ENCODE data around the gene SIK3.
"Not testable (repeated sequence)": the region's sequence is repeated elsewhere in the genome, so short reads cannot be mapped to it uniquely, and the experiment has no call there.

Gene SIK3

DNA sequence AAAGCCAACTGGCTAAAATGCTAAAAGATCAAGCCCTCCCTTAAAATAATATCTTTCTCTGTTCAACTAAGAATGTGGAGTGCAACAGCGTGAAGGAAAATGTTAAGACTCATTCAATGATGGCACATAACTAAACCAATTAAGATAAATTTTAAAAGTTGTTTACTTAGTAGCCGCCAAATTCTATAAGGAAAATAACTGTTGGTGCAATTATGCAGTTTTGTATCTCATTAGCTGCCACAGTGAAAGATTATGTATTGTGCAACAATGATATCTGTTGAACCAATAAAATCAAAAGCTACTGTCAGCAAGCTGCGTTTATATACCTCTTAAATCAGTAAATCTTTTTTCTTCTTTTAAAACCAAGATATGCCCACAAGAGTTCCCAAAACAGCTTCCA, 55.5 kb downstream of the SIK3 start:
- DNase-seq: no peak

DNA sequence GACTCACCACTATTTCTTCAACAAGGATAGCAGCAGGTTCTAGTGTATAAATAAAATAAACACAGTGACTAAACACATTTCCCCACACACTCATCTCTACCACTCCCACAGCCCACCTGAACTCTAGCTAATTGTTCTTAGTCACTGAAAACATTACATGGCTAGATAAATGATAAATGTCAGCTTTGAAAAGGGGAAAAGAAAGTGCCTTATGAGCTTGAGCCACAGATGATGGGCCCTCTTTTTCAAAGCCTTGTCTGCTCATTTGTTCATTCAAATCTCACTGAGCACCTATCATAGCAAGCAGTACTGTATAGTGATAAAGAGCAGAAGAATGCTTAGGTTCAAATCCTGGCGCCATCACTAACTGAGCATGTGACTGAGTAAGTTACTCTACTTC, 58.3 kb downstream of the SIK3 start:
- peak; percentile 42 for DNase-seq

DNA sequence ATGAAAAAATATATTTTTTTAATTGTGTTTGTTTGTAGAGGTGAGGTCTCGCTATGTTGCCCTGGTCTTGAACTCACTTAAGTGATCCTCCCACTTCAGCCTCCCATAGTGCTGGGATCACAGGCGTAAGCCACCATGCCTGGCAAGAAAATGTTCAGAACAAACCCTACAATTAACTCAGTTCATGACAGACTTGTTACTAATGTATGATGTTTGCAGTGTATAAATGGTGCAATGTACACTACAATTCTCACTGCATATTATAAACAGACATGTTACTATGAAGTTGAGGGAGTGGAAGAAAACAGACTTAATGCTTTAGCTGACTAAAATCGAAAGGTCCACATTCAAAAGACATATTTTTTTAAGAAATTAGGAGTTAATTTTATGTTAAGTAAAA, 59.0 kb downstream of the SIK3 start:
- DNase-seq: no peak

DNA sequence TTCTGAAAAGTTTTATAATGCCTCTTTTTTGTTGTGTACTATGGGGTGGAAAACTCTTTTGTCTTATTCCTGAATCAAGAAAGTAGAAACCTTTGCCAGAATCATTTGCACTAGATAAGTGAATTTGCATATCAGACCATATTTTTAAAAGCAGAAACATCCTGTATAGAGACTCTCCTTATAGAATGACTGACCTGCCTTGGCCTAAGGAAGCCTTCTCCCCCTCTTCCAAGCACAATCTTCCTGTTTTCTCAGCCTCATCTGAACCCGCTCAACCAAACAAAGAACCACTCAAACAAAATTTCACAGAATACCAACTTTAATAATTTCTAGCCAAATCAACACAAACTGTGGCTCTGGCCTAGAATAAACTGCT, 60.3 kb downstream of the SIK3 start:
- no peak for DNase-seq

DNA sequence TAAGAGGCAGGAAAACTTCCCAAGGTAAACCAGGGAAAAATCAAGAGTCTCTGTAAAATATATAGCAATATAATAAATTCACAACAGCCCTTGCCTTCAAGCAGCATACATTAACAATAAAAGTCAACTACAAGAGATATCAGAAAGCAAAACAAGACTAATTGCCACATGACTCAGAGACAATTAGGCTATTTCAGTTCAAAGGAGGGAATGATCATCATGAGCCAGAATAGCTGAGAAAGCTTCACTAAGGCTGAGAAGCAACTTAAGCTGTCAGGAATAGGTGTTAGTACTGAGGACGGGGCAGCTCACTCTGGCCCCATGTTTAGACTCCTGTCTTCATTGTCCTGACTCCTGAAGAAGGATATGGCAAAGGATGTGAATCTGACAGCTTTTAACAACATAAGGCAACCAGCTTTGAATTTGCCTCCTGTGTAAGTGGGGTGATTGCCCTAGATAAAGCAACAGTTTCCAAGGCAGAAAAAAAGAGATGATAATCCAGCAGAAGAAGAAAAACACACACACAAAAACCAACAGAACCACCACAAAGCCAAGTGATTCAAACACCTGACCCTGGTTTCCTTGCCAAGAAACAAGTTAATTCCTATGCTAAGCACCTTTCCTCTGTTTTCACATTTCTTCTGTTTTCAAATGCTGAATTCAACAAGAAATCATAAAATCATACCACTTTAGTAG, 60.8 kb downstream of the SIK3 start:
- DNase-seq: peak; percentile 41

DNA sequence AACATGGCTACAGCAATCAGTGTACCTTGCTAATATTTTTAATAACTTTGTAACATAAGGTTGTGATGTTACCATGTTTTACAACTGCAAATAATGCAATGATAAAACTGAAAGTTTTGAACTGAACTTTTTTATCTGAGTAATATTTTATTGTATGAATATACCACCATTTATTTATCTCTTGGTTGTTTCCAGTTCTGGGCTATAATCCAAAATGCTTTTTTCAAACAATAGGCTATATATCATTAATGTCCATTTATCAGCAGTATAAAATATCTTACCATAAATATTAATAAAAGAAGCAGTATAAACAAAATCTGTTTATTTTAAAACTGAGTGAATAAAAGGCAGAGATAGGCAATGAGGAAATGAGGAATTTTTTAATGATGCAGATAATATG, 63.3 kb downstream of the SIK3 start:
- DNase-seq: no peak

DNA sequence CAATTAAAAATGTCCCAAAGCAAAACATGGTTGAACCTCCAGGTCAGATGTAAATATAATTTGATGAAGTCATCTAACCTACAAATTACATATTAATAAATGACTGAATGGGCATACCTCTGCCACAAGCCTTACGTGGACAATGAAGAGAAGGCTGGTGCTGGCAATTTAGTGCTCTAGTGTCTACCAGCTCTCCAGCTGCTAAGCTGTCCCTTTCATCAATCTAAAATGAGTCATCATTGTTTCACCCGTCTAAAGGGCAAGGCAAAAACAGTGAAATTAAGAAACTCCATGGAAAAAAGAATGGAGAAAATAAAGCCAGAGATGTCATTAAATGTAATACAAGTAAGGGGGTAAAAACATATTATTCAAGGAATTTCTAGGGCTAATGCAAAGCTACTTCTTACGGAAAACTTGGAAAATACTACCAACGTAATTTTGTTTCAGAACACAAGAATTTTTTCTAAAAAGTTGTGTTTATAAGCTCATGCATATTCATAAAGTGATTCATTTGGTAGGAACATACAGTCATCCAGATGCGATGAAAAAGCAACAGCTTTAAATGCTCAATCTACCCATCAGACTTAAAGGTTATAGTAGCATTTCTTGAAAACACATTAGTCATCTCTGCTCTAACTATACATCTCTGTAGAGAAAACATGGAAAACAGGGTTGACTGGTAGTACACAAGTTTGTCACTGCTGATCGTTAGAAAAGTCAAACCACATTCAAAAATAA, 71.5 kb downstream of the SIK3 start:
- DNase-seq: peak; percentile 62

DNA sequence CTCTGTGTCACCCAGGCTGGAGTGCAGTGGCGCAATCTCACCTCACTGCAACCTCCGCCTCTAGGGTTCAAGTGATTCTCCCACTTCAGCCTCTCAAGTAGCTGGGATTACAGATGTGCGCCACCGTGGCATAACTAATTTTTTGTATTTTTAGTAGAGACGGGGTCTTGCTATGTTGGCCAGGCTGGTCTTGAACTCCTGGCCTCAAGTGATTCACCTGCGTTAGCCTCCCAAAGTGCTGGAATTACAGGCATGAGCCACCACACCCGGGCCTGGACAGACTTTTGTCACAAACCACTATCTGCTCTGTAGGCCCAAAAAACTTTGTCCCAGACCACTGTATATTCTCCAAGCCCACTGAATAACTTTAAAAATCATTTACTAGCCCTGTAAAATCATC, 74.5 kb downstream of the SIK3 start:
- not testable (repeated sequence) for DNase-seq

DNA sequence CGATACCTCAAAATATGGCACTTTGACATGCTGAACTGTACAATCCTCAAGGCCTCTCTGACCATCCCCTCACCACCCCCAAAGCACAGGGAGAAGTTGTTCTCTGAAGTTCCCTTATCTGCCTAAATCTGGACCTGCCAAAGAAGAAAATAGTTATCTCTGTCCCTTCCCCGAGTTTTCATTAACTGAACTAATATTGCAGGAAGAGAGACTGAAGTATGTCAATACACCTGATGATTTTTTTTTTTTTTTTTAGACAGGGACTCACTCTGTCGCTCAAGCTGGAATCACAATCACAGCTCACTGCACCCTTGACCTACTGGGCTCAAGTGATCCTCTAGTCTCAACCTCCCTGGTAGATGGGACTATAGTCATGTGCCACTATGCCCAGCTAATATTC, 75.0 kb downstream of the SIK3 start:
- DNase-seq: no peak

DNA sequence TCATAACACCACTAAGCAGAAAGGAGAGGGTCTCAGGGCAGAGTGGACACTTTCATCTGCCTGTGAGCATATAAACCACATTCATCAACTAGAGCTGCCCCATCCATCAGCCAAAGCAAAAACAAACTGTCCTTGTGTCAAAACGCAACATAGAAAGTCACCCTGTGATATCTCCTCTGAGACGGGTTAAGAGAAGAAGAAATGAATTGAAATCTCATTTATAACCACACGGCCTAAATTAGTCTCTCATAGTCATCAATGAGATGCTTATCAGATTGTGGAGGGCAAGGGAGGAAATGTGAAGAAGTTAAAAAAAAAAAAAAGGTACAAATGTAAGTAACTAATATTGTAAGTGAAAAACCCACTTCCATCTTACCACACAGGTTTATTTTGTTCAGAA, 75.7 kb downstream of the SIK3 start:
- peak; percentile 65 for DNase-seq

DNA sequence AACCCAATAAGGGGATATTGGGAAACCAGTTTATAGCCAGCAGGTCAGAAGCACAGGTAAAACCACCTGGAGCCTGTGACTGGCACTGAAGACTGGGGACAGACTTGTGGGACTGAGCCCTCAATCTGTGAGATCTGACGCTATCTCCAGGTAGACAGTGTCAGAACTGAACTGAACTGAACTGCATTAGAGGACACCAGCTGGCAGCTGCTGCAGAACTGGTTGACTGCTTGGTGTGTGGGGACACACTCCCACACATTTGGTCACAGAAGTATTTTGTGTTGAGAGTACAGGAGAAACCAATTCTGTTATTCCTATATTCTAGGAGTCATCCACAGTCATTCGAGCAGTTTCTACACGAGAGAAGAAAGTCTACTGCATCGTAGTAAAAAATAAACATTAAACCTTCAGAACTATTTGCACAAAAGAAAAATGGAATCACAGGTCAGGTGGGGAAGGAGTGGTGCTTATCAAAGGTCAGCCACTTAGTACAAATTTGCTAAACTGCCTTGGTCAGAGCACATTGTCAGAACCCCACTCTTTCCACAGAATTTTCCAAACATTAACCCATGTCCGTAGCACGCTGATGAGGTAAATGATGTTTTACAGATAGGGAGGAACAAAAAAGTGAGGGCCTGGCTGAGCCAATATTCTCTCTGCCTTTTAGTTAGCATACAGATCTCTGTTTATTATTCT, 77.2 kb downstream of the SIK3 start:
- no peak for DNase-seq

DNA sequence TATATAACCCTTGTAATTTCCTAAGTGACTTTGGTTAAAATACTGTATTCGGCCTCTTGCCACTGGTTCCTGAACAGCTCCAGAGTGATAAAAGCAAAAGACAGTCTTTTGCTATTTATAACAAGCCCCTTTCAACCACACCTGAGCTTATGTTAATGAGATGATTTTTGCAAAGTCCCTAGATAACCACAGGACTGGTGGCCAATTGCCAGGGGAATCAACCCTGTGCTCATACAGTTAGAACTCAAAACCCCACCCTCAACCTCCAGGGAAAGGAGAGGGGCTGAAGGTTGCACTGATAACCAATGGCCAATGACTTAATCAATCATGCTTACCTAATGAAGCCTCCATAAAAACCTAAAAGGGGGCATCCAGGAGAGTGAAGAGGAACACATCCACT, 77.9 kb downstream of the SIK3 start:
- DNase-seq: no peak

DNA sequence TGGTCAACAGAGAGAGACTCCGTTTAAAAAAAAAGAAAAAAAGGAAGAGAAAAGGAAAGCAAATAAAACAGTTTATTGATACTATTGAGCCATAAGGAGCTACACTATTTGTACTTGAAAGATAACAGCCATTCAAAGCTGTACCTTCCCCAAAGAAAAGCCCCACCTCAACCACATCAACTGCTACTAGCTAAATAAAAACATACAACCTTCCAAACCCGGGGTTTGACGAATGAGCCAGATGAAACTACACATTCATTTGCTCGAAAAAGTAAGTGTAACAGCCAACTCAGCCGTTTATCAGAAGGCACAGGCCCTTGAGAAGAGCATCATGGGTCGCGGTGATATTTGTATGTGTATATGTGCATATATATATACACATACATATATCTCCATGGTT, 78.4 kb downstream of the SIK3 start:
- no peak for DNase-seq

DNA sequence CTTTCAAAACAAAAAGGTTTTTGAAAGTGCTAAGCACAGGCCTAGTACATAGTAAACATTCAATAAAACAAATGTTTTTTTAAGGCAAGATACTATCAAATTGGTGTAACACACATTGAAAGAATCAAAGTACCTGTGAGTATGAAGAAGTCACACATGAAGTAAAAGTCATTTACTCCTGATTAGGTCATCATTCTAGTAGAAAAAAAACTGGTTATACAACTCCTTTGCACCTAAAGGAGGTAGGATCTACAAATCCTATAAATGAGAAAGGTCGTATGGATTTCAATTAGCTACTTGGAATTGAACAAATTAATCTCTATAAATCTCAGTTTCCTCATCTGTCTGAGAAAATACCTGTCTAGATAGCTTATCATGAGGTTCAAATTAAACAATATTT, 80.8 kb downstream of the SIK3 start:
- no peak for DNase-seq

DNA sequence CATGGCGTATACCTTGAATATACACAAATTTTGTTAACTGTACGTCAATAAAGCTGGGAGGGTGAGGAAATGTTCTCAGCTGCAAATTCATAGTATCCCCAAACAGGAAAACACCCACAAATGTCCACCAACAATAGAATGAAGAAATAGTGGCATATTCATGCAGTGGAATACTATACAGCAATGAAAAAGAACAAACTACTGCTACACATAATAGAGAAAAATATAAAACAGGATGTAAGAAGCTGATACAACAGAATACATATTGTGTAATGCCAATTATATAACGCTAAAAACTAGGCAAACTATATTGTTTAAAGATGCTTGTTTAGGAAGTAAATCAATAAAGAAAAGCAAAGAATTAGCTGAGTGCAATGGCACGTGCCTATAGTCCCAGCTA, 81.5 kb downstream of the SIK3 start:
- no peak for DNase-seq

DNA sequence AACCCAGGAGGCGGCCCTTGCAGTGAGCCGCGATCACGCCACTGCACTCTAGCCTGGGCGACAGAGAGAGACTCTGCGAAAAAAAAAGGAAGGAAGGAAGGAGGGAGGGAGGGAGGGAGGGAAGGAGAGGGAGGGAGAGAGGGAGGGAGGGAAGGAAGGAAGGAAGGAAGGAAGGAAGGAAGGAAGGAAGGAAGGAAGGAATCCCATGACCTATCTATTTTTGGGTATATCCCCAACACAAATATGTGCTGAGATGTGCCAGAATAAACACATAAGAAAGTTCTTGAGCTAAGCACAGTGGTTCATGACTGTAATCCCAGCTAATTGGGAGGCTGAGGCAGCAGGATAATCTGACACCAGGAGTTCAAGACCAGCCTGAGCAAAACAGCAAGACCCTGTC, 82.0 kb downstream of the SIK3 start:
- DNase-seq: no peak

DNA sequence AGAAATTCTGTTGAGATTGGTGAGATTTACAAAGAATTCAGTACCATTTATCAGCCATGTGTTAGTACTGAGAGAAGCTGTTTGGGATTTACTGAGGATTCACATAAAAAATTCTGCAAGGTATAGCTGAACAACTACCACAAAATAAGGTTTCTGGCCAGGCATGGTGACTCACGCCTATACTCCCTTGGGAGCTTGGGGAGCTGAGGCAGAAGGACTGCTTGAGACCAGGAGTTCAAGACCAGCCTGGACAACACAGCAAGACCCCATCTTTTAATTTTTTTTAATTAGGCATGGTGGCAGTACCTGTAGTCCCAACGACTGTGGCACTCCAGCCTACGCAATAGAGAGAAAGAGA, 86.7 kb downstream of the SIK3 start:
- DNase-seq: no peak

DNA sequence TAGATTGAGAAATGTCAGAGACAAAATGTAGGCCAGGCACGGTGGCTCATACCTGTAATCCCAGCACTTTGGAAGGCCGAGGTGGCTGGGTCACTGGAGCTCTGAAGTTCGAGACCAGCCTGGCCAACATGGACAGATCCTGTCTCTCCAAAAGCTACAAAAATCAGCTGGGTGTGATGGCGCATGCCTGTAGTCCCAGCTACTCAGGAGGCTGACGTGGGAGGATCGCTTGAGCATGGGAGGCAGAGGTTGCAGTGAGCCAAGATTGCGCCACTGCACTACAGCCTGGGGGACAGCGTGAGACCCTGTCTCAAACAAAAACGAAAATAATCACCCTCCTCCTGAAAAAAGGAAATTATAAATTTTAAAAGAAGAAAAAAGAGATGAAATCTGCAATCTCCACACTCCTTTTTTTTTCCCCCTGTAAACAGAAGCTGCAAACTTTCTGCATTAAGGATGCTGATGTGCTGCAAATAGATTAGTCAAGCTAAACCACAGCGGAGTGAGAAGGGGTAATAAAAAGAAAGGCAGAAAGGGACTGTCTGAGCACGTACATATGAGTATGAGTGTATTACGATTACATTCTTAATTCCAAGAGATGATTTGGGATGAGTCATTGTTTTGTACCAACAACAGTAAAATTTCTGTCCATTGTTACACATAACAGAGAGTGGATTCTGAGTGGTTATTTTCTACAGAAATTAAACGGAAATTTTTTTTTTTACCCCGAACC, 87.3 kb downstream of the SIK3 start:
- peak; percentile 73 for DNase-seq

DNA sequence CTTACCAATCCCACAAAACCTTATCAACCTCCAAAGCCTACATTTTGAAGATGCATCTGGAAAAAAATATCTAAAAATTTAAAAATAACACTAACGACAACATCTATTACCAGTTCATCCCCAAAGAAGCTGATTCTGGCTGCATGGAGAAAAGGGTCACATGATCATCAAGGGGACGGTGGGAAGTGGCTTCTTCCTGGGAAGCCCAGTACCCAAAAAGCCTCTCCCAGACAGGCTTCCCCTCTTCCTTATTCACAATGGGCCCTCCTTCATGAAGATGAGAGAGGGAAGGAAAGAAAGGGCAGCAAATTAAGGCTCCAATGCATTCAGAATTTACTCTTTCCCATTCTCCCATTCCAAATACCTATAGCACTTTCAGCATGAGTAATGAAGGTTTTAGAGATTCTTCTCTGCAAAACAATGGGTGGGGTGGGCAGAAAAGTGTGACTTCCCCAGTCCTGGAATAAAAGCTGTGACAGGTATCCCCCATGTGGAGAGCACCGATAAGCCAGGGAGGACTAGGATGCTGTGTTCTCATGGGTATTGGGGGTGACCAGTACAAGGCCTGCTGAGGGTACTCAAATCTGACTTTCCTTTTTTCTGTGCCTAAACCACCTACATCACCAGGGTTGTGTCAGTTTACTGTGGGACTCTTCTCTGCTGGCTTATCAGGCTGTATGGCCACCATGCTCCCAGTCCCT, 88.2 kb downstream of the SIK3 start:
- DNase-seq: no peak

DNA sequence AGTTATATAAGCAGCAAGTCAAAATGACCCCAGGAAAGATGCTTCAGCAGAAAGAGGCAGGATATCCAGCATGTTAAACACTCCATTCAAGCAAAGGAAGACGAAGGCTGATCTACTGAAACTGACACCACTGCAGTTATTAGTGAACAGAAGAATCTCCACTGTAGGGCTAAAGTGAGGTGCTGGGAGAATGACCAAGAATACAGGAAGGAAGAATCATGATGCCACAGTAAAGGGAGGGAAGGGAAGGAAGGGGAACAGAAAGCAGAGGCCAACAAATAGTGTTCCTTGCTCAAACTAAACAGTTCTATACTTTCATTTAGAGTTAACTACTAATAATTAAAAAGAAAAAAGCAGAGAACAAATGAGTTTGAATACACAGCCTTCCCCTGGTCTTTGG, 92.5 kb downstream of the SIK3 start:
- no peak for DNase-seq

DNA sequence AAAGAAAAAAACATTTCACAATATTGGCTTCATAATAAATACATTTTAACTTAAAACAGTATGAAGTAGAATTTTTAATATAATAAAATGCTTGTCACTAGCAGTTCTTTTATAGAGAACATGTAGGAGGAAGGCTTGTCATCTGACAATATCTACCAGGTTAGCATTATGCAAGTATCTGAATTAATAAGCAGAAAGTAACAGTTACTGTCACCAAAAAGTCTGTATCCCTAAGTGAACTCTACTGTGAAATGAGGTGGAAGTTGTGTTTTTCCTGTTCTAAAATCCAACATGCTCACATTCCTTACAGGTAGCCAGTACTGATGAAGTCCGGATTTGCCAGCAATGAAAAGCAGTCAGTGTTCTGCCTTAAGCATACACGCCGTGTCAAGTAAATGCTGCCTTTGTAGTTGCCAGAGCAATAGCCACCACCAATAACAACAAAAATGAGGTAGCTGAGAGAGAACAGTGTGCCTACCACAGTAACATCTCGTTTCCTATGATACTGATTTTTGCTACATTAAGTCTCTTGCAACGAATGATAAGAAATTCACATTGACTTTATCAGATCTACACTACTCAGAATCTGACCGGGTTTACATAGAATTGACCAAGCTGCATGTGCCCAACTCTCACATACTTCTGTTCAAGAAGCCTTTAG, 95.5 kb downstream of the SIK3 start:
- DNase-seq: peak; percentile 41

DNA sequence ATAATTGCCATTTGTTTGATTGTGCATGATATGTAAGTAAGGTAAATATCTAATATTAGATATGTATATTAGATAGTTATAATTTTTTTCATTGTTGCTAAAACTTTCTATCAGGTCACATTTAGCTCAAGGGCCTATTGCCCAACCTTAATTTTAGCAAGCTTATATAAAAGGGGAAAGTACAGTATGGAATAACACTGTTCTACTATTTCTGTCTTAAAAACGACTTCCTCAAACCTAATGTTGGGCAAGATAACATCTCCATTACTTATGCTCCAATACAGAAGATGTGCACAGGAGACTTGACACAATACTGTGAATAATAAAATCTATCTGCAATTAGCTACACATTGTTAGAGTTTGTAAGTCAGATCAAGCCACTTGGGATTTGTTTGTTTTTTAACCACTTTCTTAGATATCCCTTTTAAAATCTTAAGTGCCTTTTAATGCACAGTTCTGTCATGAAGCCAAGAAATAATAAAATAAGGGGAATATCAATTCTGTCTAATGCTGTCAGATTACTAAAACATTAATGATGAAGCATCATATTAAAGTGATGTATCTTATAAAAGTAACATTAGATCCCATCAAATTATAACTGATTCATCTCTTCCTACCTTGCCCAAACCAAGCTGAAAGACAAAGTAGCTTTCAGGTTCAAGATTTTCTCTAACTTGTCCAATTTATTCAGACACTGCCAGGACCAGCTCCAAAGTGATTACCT, 98.1 kb downstream of the SIK3 start:
- DNase-seq: no peak

Data from CD4-positive, alpha-beta T cell treated with Interleukin-4 for 4 hours (primary cell).